ENCODE data around the gene FAM90A1. TPM values are rescaled to one million over a fixed set of nuclear protein-coding genes. Genes with fewer than 3 reads are reported as not detected.
"Not testable (repeated sequence)": the region's sequence is repeated elsewhere in the genome, so short reads cannot be mapped to it uniquely, and the experiment has no call there.

FAM90A1 gene
- 0.32 TPM for polyA plus RNA-seq (2013, experiment 1 of 2; ENCODE audit: insufficient read length)
- polyA plus RNA-seq (2013, experiment 2 of 2; ENCODE audit: insufficient read length) = 0.53 TPM

- peak; percentile 21 for DNase-seq
These were observed at the start of gene FAM90A1 for GRCh38 chr12:8226992-8227731. TSS of gene FAM90A1 (minus strand) at chr12:8227618. CDS start at chr12:8224832, 2,786 bp downstream.

- not testable (repeated sequence) for DNase-seq
These were observed 49.0 kb upstream of the FAM90A1 start for GRCh38 chr12:8276397-8276796.

- DNase-seq = not testable (repeated sequence)
These were observed 39.3 kb upstream of the FAM90A1 start for GRCh38 chr12:8266706-8267105.

GRCh38 chr12:8264236-8264635 is 36.8 kb upstream of the FAM90A1 start:
- DNase-seq = not testable (repeated sequence)

GRCh38 chr12:8261111-8261554 is 33.7 kb upstream of the FAM90A1 start:
- not testable (repeated sequence) for DNase-seq

- DNase-seq = not testable (repeated sequence)
These were observed 28.9 kb upstream of the FAM90A1 start for GRCh38 chr12:8256356-8256755.

GRCh38 chr12:8254705-8255104 is 27.3 kb upstream of the FAM90A1 start:
- not testable (repeated sequence) for DNase-seq

GRCh38 chr12:8252056-8252818 is 24.8 kb upstream of the FAM90A1 start:
- not testable (repeated sequence) for DNase-seq

- not testable (repeated sequence) for DNase-seq
These were observed 24.2 kb upstream of the FAM90A1 start for GRCh38 chr12:8251616-8252015.

GRCh38 chr12:8246941-8247535 is 19.6 kb upstream of the FAM90A1 start:
- DNase-seq = peak; percentile 76

GRCh38 chr12:8243682-8244161 is 16.3 kb upstream of the FAM90A1 start:
- DNase-seq = not testable (repeated sequence)

- peak; percentile 96 for DNase-seq
These were observed 15.7 kb upstream of the FAM90A1 start for GRCh38 chr12:8242880-8243681.

GRCh38 chr12:8242622-8242879 is 15.1 kb upstream of the FAM90A1 start:
- not testable (repeated sequence) for DNase-seq

- peak; percentile 62 for DNase-seq
These were observed 14.7 kb upstream of the FAM90A1 start for GRCh38 chr12:8241917-8242621.

GRCh38 chr12:8240340-8241114 is 13.1 kb upstream of the FAM90A1 start:
- DNase-seq = not testable (repeated sequence)

GRCh38 chr12:8237031-8237430 is 9.6 kb upstream of the FAM90A1 start:
- DNase-seq = not testable (repeated sequence)

GRCh38 chr12:8235316-8236157 is 8.1 kb upstream of the FAM90A1 start:
- peak; percentile 78 for DNase-seq

- DNase-seq = not testable (repeated sequence)
These were observed 7.3 kb upstream of the FAM90A1 start for GRCh38 chr12:8234746-8235145.

GRCh38 chr12:8233935-8234495 is 6.6 kb upstream of the FAM90A1 start:
- not testable (repeated sequence) for DNase-seq

All from fibroblast of skin of abdomen (primary cell).